ENCODE measurements around the gene MYO1F. TPM values are rescaled to one million over a fixed set of nuclear protein-coding genes. Genes with fewer than 3 reads are reported as not detected.

Gene MYO1F
- total RNA-seq, 1 donor from 2014 or later, result 7.4 TPM

- TF ChIP-seq CTCF (IDR thresholded peaks at IDR 0.05; ENCODE audit: borderline replicate concordance), result no peak
- peaks cover 8% of the 10 kb centered on the region for H3K36me3 ChIP-seq
- H3K9me3 ChIP-seq (replicated peaks), result peaks cover 8% of the 10 kb centered on the region
- peak overlapping the region; percentile 61 for H3K4me3 ChIP-seq
- peak; percentile 95 for DNase-seq
- H3K4me1 ChIP-seq, result peaks cover 27% of the 10 kb centered on the region
- intact Hi-C loops (cut with micrococcal nuclease), result no loop called here
- peak overlapping the region; percentile 37 for H3K27ac ChIP-seq (replicated peaks)
- peaks cover 45% of the 10 kb centered on the region for H3K27me3 ChIP-seq (ENCODE audit: low read depth)
Measured at GRCh38 chr19:8592231-8593009, 15.2 kb upstream of the MYO1F start.

GRCh38 chr19:8589177-8589714 is 12.0 kb upstream of the MYO1F start:
- no peak overlapping the region for H3K4me3 ChIP-seq
- H3K27me3 ChIP-seq (ENCODE audit: low read depth), result peaks cover 71% of the 10 kb centered on the region
- H3K4me1 ChIP-seq, result peaks cover 17% of the 10 kb centered on the region
- H3K27ac ChIP-seq (replicated peaks), result no peak overlapping the region
- intact Hi-C loops (cut with micrococcal nuclease), result no loop called here
- DNase-seq, result no peak
- no peak for TF ChIP-seq CTCF (IDR thresholded peaks at IDR 0.05; ENCODE audit: borderline replicate concordance)
- peaks cover 8% of the 10 kb centered on the region for H3K9me3 ChIP-seq (replicated peaks)
- H3K36me3 ChIP-seq, result peaks cover 14% of the 10 kb centered on the region

- peak; percentile 42 for DNase-seq
- intact Hi-C loops (cut with micrococcal nuclease), result no loop called here
- no peaks in the 10 kb centered on the region for H3K4me1 ChIP-seq
- peaks cover 45% of the 10 kb centered on the region for H3K27me3 ChIP-seq (ENCODE audit: low read depth)
- no peak overlapping the region for H3K4me3 ChIP-seq
- H3K36me3 ChIP-seq, result peaks cover 14% of the 10 kb centered on the region
- H3K9me3 ChIP-seq (replicated peaks), result no peaks in the 10 kb centered on the region
- no peak overlapping the region for H3K27ac ChIP-seq (replicated peaks)
- TF ChIP-seq CTCF (IDR thresholded peaks at IDR 0.05; ENCODE audit: borderline replicate concordance), result peak; percentile 65
Measured at GRCh38 chr19:8585894-8586750, 8.9 kb upstream of the MYO1F start.

- no peak for TF ChIP-seq CTCF (IDR thresholded peaks at IDR 0.05; ENCODE audit: borderline replicate concordance)
- Histone ChIP-seq H3K4me1 (peaks cover 5% of the 10 kb centered on the region), H3K36me3 (peaks cover 14% of the 10 kb centered on the region), H3K4me3 (no peak overlapping the region), H3K9me3 (replicated peaks) (no peaks in the 10 kb centered on the region), H3K27me3 (ENCODE audit: low read depth) (peaks cover 44% of the 10 kb centered on the region), H3K27ac (replicated peaks) (no peak overlapping the region)
- intact Hi-C loops (cut with micrococcal nuclease), result no loop called here
- DNase-seq, result no peak
Measured at GRCh38 chr19:8584965-8585893, 8.0 kb upstream of the MYO1F start.

Measured in left ventricle myocardium inferior (tissue), 1 donor.